ENCODE results near the gene MACROD2. TPM values are rescaled to one million over a fixed set of nuclear protein-coding genes. Genes with fewer than 3 reads are reported as not detected.

Gene MACROD2
- total and polyA plus RNA-seq, 2 experiments from 2014 or later, result 2.8 to 4.3 TPM

- H3K9me2 ChIP-seq (ENCODE audit: insufficient read depth), result 0 out of 2 replicates have a peak, but pooled peaks cover 3% of the 10 kb centered on the region
- TF ChIP-seq ZNF331 (CRISPR knock-in tag; IDR thresholded peaks at IDR 0.05; ENCODE audit: low read depth) (peak; percentile 65), ETS1 (IDR thresholded peaks at IDR 0.05) (no peak)
- H2AFZ ChIP-seq, result no peak overlapping the region
- ATAC-seq (no peak), DNase-seq (ENCODE audit: low spot score) (no peak)
- H3K27ac ChIP-seq (ENCODE audit: low read depth), result no peak overlapping the region
- H3F3A ChIP-seq (replicated peaks; ENCODE audit: low read depth), result no peaks in the 10 kb centered on the region
- H3K4me3 ChIP-seq, result no peak overlapping the region
- no peaks in the 10 kb centered on the region for H4K20me1 ChIP-seq (replicated peaks; ENCODE audit: insufficient read depth)
- no peak overlapping the region for H3K27ac Mint-ChIP-seq
- no peak overlapping the region for H3K4me3 Mint-ChIP-seq
- no peaks in the 10 kb centered on the region for H3K27me3 Mint-ChIP-seq (ENCODE audit: insufficient read depth, low read depth, poor library complexity)
- no peaks in the 10 kb centered on the region; the same call in 2 of the 3 replicates for H3K9me3 Mint-ChIP-seq
- no peaks in the 10 kb centered on the region for H3K36me3 ChIP-seq (ENCODE audit: insufficient read depth)
- no peaks in the 10 kb centered on the region for H3K36me3 Mint-ChIP-seq (ENCODE audit: low read depth)
- no peak overlapping the region for H3K4me2 ChIP-seq
- no peaks in the 10 kb centered on the region for H3K4me1 Mint-ChIP-seq
- no peaks in the 10 kb centered on the region for H3K27me3 ChIP-seq (ENCODE audit: insufficient read depth)
- no peaks in the 10 kb centered on the region for H3K79me2 ChIP-seq (replicated peaks; ENCODE audit: insufficient read depth)
- H3K4me1 ChIP-seq (ENCODE audit: insufficient read depth), result no peaks in the 10 kb centered on the region
Observed at GRCh38 chr20:15928946-15929345, 1933.6 kb downstream of the MACROD2 start.

- 0 out of 2 replicates have a peak, but pooled peaks cover 3% of the 10 kb centered on the region for H3K9me2 ChIP-seq (ENCODE audit: insufficient read depth)
- no peaks in the 10 kb centered on the region for H3K36me3 ChIP-seq (ENCODE audit: insufficient read depth)
- peak; percentile 53 for ATAC-seq
- H2AFZ ChIP-seq, result no peak overlapping the region
- H3K79me2 ChIP-seq (replicated peaks; ENCODE audit: insufficient read depth), result no peaks in the 10 kb centered on the region
- no peak overlapping the region for H3K27ac ChIP-seq (ENCODE audit: low read depth)
- Mint-ChIP-seq H3K4me3 (no peak overlapping the region), H3K27me3 (ENCODE audit: insufficient read depth, low read depth, poor library complexity) (no peaks in the 10 kb centered on the region), H3K27ac (no peak overlapping the region), H3K9me3 (no peaks in the 10 kb centered on the region; the same call in 2 of the 3 replicates), H3K36me3 (ENCODE audit: low read depth) (no peaks in the 10 kb centered on the region), H3K4me1 (no peaks in the 10 kb centered on the region)
- H3K4me3 ChIP-seq, result no peak overlapping the region
- no peaks in the 10 kb centered on the region for H4K20me1 ChIP-seq (replicated peaks; ENCODE audit: insufficient read depth)
- no peak for TF ChIP-seq NANOG (IDR thresholded peaks at IDR 0.05; ENCODE audit: borderline replicate concordance)
- TF ChIP-seq CTCF (conservative IDR thresholded peaks at IDR 0.05; ENCODE audit: low read depth in 2 of 2), result peak; percentile 67 to 73
- no peaks in the 10 kb centered on the region for H3K27me3 ChIP-seq (ENCODE audit: insufficient read depth)
- H3F3A ChIP-seq (replicated peaks; ENCODE audit: low read depth), result no peaks in the 10 kb centered on the region
- DNase-seq (ENCODE audit: low spot score), result peak; percentile 69
- no peaks in the 10 kb centered on the region for H3K4me1 ChIP-seq (ENCODE audit: insufficient read depth)
- no peak overlapping the region for H3K4me2 ChIP-seq
Observed at GRCh38 chr20:15930311-15931305, 1935.3 kb downstream of the MACROD2 start.

GRCh38 chr20:15931897-15932296 lies 1936.6 kb downstream of the MACROD2 start:
- no peaks in the 10 kb centered on the region for H3K4me1 ChIP-seq (ENCODE audit: insufficient read depth)
- no peaks in the 10 kb centered on the region for H3K27me3 ChIP-seq (ENCODE audit: insufficient read depth)
- no peaks in the 10 kb centered on the region for H3K4me1 Mint-ChIP-seq

More at GRCh38 chr20:15931897-15932296, 1936.6 kb downstream of the MACROD2 start:
- Histone ChIP-seq H3F3A (replicated peaks; ENCODE audit: low read depth) (no peaks in the 10 kb centered on the region), H3K9me2 (ENCODE audit: insufficient read depth) (no peaks in the 10 kb centered on the region), H3K36me3 (ENCODE audit: insufficient read depth) (no peaks in the 10 kb centered on the region), H3K79me2 (replicated peaks; ENCODE audit: insufficient read depth) (no peaks in the 10 kb centered on the region), H4K20me1 (replicated peaks; ENCODE audit: insufficient read depth) (no peaks in the 10 kb centered on the region), H3K4me3 (no peak overlapping the region), H3K27ac (ENCODE audit: low read depth) (no peak overlapping the region), H2AFZ (no peak overlapping the region), H3K4me2 (no peak overlapping the region)
- ATAC-seq (no peak), DNase-seq (ENCODE audit: low spot score) (no peak)
- no peaks in the 10 kb centered on the region for H3K36me3 Mint-ChIP-seq (ENCODE audit: low read depth)
- H3K9me3 Mint-ChIP-seq, result no peaks in the 10 kb centered on the region; the same call in 2 of the 3 replicates
- no peak overlapping the region for H3K27ac Mint-ChIP-seq
- no peaks in the 10 kb centered on the region for H3K27me3 Mint-ChIP-seq (ENCODE audit: insufficient read depth, low read depth, poor library complexity)
- TF ChIP-seq ZNF331 (CRISPR knock-in tag; IDR thresholded peaks at IDR 0.05; ENCODE audit: low read depth) (peak; percentile 62), CTCF (conservative IDR thresholded peaks at IDR 0.05; ENCODE audit: low read depth in 2 of 2) (no peak)
- H3K4me3 Mint-ChIP-seq, result no peak overlapping the region

All from GM23338 (cell line).